Measurements from ENCODE around the gene MAP4K4.

Gene MAP4K4

GRCh38 chr2:101677658-101678057 is 19.8 kb upstream of the MAP4K4 start:
- H3K4me1 ChIP-seq (ENCODE audit: control insufficient read depth, insufficient read depth, low read length), result no peaks in the 10 kb centered on the region
- H3K27me3 ChIP-seq (ENCODE audit: control insufficient read depth, insufficient read depth, low read length), result no peaks in the 10 kb centered on the region
- no peak overlapping the region for H3K9ac ChIP-seq (ENCODE audit: low read length)
- peaks cover 2% of the 10 kb centered on the region; the same call in 1 of the 2 replicates for H3K9me3 ChIP-seq (ENCODE audit: control insufficient read depth, insufficient read depth, low read depth, low read length)
- H3K27ac ChIP-seq (ENCODE audit: low read depth, low read length), result no peak overlapping the region
- no peaks in the 10 kb centered on the region for H3K36me3 ChIP-seq (ENCODE audit: control insufficient read depth, insufficient read depth, low read length)
- no peak overlapping the region for H3K4me3 ChIP-seq (ENCODE audit: low read depth, low read length)

- no peak overlapping the region for H3K27ac ChIP-seq (ENCODE audit: low read depth, low read length)
- H3K36me3 ChIP-seq (ENCODE audit: control insufficient read depth, insufficient read depth, low read length), result no peaks in the 10 kb centered on the region
- no peaks in the 10 kb centered on the region for H3K4me1 ChIP-seq (ENCODE audit: control insufficient read depth, insufficient read depth, low read length)
- no peak overlapping the region for H3K4me3 ChIP-seq (ENCODE audit: low read depth, low read length)
- H3K27me3 ChIP-seq (ENCODE audit: control insufficient read depth, insufficient read depth, low read length), result no peaks in the 10 kb centered on the region
- no peak overlapping the region for H3K9ac ChIP-seq (ENCODE audit: low read length)
- H3K9me3 ChIP-seq (ENCODE audit: control insufficient read depth, insufficient read depth, low read depth, low read length), result peaks cover 2% of the 10 kb centered on the region; the same call in 1 of the 2 replicates
These were observed 19.1 kb upstream of the MAP4K4 start for GRCh38 chr2:101678379-101678778.

GRCh38 chr2:101679037-101679726 is 18.3 kb upstream of the MAP4K4 start:
- H3K9ac ChIP-seq (ENCODE audit: low read length), result no peak overlapping the region
- H3K36me3 ChIP-seq (ENCODE audit: control insufficient read depth, insufficient read depth, low read length), result no peaks in the 10 kb centered on the region
- no peaks in the 10 kb centered on the region for H3K4me1 ChIP-seq (ENCODE audit: control insufficient read depth, insufficient read depth, low read length)
- H3K9me3 ChIP-seq (ENCODE audit: control insufficient read depth, insufficient read depth, low read depth, low read length), result no peaks in the 10 kb centered on the region
- H3K4me3 ChIP-seq (ENCODE audit: low read depth, low read length), result no peak overlapping the region
- H3K27me3 ChIP-seq (ENCODE audit: control insufficient read depth, insufficient read depth, low read length), result no peaks in the 10 kb centered on the region
- H3K27ac ChIP-seq (ENCODE audit: low read depth, low read length), result no peak overlapping the region

DNA sequence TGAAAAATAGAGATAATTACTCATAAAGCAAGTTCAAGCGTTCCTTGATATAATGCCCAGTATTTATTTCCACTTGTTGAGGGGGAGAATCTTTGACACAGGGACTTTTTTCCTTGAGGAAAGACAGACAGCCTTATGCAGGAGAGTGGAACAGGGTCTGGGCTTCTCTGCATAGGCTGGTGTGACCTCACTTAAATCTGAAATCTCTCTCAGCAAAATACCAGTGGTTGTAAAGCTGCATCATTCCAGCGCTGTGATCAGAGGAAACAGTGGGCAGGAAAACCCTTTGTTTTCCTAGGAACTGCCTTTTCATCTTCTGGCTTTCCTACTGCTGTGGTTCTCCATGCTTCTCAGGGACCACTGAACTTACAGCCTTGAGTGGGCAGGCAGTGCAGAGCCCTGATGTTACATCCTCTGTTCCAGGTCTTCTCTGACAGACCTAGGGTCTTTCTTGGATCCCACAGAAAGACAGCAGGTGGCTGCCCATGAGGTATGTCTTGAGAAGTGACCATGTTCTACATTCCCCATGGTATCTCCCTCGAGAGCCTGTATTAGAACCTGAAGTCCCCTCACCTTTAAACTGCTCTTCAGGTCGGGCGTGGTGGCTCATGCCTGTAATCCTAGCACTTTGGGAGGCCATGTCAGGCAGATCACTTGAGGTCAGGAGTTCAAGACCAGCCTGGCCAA is 17.6 kb upstream of the MAP4K4 start:
- Histone ChIP-seq H3K9me3 (ENCODE audit: control insufficient read depth, insufficient read depth, low read depth, low read length) (no peaks in the 10 kb centered on the region), H3K4me1 (ENCODE audit: control insufficient read depth, insufficient read depth, low read length) (no peaks in the 10 kb centered on the region), H3K27ac (ENCODE audit: low read depth, low read length) (no peak overlapping the region), H3K36me3 (ENCODE audit: control insufficient read depth, insufficient read depth, low read length) (no peaks in the 10 kb centered on the region), H3K4me3 (ENCODE audit: low read depth, low read length) (no peak overlapping the region), H3K27me3 (ENCODE audit: control insufficient read depth, insufficient read depth, low read length) (no peaks in the 10 kb centered on the region), H3K9ac (ENCODE audit: low read length) (no peak overlapping the region)

- no peaks in the 10 kb centered on the region for H3K27me3 ChIP-seq (ENCODE audit: control insufficient read depth, insufficient read depth, low read length)
- H3K4me1 ChIP-seq (ENCODE audit: control insufficient read depth, insufficient read depth, low read length), result no peaks in the 10 kb centered on the region
- no peak overlapping the region for H3K9ac ChIP-seq (ENCODE audit: low read length)
- no peaks in the 10 kb centered on the region for H3K9me3 ChIP-seq (ENCODE audit: control insufficient read depth, insufficient read depth, low read depth, low read length)
- no peak overlapping the region for H3K27ac ChIP-seq (ENCODE audit: low read depth, low read length)
- no peaks in the 10 kb centered on the region for H3K36me3 ChIP-seq (ENCODE audit: control insufficient read depth, insufficient read depth, low read length)
- H3K4me3 ChIP-seq (ENCODE audit: low read depth, low read length), result no peak overlapping the region
These were observed 15.2 kb upstream of the MAP4K4 start for GRCh38 chr2:101682311-101682710.

DNA sequence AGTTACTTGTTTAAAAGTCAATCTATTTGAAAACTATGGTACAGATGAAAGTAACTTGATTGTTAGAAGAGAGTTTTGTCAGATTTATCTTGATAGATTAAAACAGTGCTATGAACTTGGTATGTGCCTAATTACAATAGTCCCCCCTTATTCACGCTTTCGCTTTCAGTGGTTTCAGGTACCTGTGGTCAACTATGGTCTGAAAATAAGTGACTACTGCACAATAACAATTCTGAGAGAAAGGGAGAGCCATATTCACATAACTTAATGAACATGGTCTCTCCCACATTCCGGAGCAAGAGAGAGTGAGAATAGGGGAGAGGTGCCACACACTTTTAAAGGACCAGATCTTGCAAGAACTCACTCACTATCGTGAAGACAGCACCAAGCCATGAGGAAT is 13.2 kb upstream of the MAP4K4 start:
- no peaks in the 10 kb centered on the region for H3K9me3 ChIP-seq (ENCODE audit: control insufficient read depth, insufficient read depth, low read depth, low read length)
- no peaks in the 10 kb centered on the region for H3K36me3 ChIP-seq (ENCODE audit: control insufficient read depth, insufficient read depth, low read length)
- no peak overlapping the region for H3K4me3 ChIP-seq (ENCODE audit: low read depth, low read length)
- no peaks in the 10 kb centered on the region for H3K4me1 ChIP-seq (ENCODE audit: control insufficient read depth, insufficient read depth, low read length)
- no peak overlapping the region for H3K27ac ChIP-seq (ENCODE audit: low read depth, low read length)
- H3K27me3 ChIP-seq (ENCODE audit: control insufficient read depth, insufficient read depth, low read length), result no peaks in the 10 kb centered on the region
- no peak overlapping the region for H3K9ac ChIP-seq (ENCODE audit: low read length)

- Histone ChIP-seq H3K4me3 (ENCODE audit: low read depth, low read length) (no peak overlapping the region), H3K4me1 (ENCODE audit: control insufficient read depth, insufficient read depth, low read length) (no peaks in the 10 kb centered on the region), H3K9me3 (ENCODE audit: control insufficient read depth, insufficient read depth, low read depth, low read length) (no peaks in the 10 kb centered on the region), H3K36me3 (ENCODE audit: control insufficient read depth, insufficient read depth, low read length) (no peaks in the 10 kb centered on the region), H3K27me3 (ENCODE audit: control insufficient read depth, insufficient read depth, low read length) (no peaks in the 10 kb centered on the region), H3K27ac (ENCODE audit: low read depth, low read length) (no peak overlapping the region), H3K9ac (ENCODE audit: low read length) (no peak overlapping the region)
These were observed 9.2 kb upstream of the MAP4K4 start for GRCh38 chr2:101688261-101688660.

GRCh38 chr2:101689114-101689825 is 8.2 kb upstream of the MAP4K4 start:
- Histone ChIP-seq H3K4me3 (ENCODE audit: low read depth, low read length) (no peak overlapping the region), H3K27ac (ENCODE audit: low read depth, low read length) (no peak overlapping the region)

GRCh38 chr2:101690547-101691152 is 6.9 kb upstream of the MAP4K4 start:
- H3K4me1 ChIP-seq (ENCODE audit: control insufficient read depth, insufficient read depth, low read length), result no peaks in the 10 kb centered on the region
- no peaks in the 10 kb centered on the region for H3K36me3 ChIP-seq (ENCODE audit: control insufficient read depth, insufficient read depth, low read length)
- no peak overlapping the region for H3K27ac ChIP-seq (ENCODE audit: low read depth, low read length)
- no peak overlapping the region for H3K4me3 ChIP-seq (ENCODE audit: low read depth, low read length)
- no peak overlapping the region for H3K9ac ChIP-seq (ENCODE audit: low read length)
- H3K27me3 ChIP-seq (ENCODE audit: control insufficient read depth, insufficient read depth, low read length), result no peaks in the 10 kb centered on the region
- H3K9me3 ChIP-seq (ENCODE audit: control insufficient read depth, insufficient read depth, low read depth, low read length), result no peaks in the 10 kb centered on the region

More at GRCh38 chr2:101689114-101689825, 8.2 kb upstream of the MAP4K4 start:
- Histone ChIP-seq H3K9me3 (ENCODE audit: control insufficient read depth, insufficient read depth, low read depth, low read length) (no peaks in the 10 kb centered on the region), H3K9ac (ENCODE audit: low read length) (no peak overlapping the region), H3K4me1 (ENCODE audit: control insufficient read depth, insufficient read depth, low read length) (no peaks in the 10 kb centered on the region), H3K27me3 (ENCODE audit: control insufficient read depth, insufficient read depth, low read length) (no peaks in the 10 kb centered on the region), H3K36me3 (ENCODE audit: control insufficient read depth, insufficient read depth, low read length) (no peaks in the 10 kb centered on the region)

DNA sequence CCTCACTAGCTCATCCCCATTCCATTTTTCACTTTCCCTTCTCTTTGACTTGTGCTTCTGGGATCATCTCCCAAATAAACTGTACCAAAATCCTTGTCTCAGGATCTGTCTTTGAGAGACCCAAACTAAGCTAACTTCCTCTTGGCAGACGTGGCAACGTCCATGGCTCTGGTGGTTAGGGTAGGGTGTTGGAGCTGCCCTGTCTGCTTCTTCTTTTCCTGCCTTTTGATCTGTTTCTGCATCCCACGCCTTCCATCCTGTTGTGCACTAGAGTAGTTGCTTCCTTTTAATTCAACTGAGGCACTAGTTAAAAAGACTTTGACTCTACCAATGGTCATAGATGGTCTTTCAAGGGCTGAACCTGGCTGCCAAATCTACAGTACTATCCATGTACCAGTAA is 5.5 kb upstream of the MAP4K4 start:
- Histone ChIP-seq H3K36me3 (ENCODE audit: control insufficient read depth, insufficient read depth, low read length) (no peaks in the 10 kb centered on the region), H3K4me3 (ENCODE audit: low read depth, low read length) (no peak overlapping the region), H3K9me3 (ENCODE audit: control insufficient read depth, insufficient read depth, low read depth, low read length) (no peaks in the 10 kb centered on the region), H3K9ac (ENCODE audit: low read length) (no peak overlapping the region), H3K4me1 (ENCODE audit: control insufficient read depth, insufficient read depth, low read length) (peaks cover 7% of the 10 kb centered on the region), H3K27me3 (ENCODE audit: control insufficient read depth, insufficient read depth, low read length) (no peaks in the 10 kb centered on the region), H3K27ac (ENCODE audit: low read depth, low read length) (no peak overlapping the region)

DNA sequence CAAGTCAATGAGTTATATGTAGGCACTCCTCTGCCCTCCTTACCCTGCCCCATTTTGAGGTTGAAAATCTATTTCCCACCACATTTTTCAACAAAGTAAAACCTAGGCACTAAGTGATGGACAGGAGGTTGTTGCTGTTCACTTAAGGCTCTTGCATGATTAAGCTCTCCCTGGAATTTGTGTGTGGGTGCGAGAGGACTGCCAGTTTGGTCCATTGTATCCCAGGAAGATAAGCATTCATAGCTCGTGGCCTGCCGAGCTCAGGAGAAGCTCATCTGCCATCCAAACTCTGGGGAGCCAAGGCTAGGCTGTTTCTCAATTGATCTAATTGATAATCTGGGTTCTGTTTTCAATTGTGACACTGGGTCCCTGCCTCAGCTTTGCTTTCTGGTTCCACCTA is 4.7 kb upstream of the MAP4K4 start:
- Histone ChIP-seq H3K9ac (ENCODE audit: low read length) (no peak overlapping the region), H3K36me3 (ENCODE audit: control insufficient read depth, insufficient read depth, low read length) (no peaks in the 10 kb centered on the region), H3K27ac (ENCODE audit: low read depth, low read length) (no peak overlapping the region), H3K4me1 (ENCODE audit: control insufficient read depth, insufficient read depth, low read length) (peaks cover 7% of the 10 kb centered on the region), H3K4me3 (ENCODE audit: low read depth, low read length) (no peak overlapping the region), H3K27me3 (ENCODE audit: control insufficient read depth, insufficient read depth, low read length) (no peaks in the 10 kb centered on the region), H3K9me3 (ENCODE audit: control insufficient read depth, insufficient read depth, low read depth, low read length) (no peaks in the 10 kb centered on the region)

All from HUES6 (cell line).